ENCODE results near the gene TXLNG. TPM values are rescaled to one million over a fixed set of nuclear protein-coding genes. Genes with fewer than 3 reads are reported as not detected.

TXLNG gene
- total and polyA plus RNA-seq, 2 of the 4 experiments (the other 2 are of a cell fraction): 7.0 to 9.7 TPM

DNA sequence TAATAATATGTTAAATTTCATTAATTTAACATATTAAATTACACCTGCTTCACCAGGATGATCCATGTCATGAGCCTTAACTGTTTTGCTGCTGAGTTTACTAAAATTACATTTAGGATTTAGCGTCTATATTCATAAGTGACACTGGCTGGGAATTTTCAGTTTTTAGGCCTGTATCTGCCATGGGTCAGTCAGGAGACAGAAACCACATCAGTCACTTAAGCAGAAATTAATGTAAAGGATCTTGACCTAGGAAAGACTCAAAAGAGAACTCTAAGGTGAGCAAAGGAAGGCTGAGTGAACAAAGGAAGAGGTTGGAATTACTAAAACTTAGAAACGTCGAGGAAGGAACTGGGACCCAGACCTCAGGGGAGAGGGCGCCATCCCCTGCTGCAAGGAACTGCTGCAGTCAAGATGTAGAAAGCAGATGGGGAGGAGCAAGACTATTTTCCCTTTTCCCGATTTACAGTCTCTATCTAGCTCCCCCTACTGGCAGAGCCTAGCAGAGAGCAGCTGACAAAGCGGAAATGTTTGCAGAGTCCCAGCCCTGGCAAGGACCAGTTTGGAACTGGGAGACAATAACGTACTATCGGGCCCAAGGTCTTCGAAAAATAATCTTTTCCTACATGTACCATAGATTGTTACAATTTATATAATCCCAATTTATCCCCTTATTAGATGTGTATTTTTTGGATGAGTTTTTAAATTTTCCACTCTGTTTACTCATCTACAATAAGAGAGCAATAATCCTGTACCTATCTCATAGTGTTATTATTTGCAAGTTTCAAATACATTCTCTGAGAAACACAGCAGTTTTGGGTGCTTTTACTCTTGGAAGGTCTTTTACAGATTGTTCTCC is 106.5 kb downstream of the TXLNG start:
- H2AFZ ChIP-seq (replicated peaks; ENCODE audit: low read length, poor library complexity): peak overlapping the region; percentile 37
- TF ChIP-seq, protein P1, sequence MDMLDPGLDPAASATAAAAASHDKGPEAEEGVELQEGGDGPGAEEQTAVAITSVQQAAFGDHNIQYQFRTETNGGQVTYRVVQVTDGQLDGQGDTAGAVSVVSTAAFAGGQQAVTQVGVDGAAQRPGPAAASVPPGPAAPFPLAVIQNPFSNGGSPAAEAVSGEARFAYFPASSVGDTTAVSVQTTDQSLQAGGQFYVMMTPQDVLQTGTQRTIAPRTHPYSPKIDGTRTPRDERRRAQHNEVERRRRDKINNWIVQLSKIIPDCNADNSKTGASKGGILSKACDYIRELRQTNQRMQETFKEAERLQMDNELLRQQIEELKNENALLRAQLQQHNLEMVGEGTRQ (IDR thresholded peaks at IDR 0.05; ENCODE audit: low read depth, low read length): no peak
- TF ChIP-seq RAD21 (IDR thresholded peaks at IDR 0.05; ENCODE audit: low read length) (peak; percentile 57), FOS (IDR thresholded peaks at IDR 0.05; ENCODE audit: low read depth, low read length) (no peak), BHLHE40 (IDR thresholded peaks at IDR 0.05; ENCODE audit: low read depth, low read length) (no peak), MAFK (IDR thresholded peaks at IDR 0.05; ENCODE audit: low read depth, low read length) (peak; percentile 60), SMC3 (IDR thresholded peaks at IDR 0.05; ENCODE audit: low read depth, low read length) (peak; percentile 44), RFX5 (IDR thresholded peaks at IDR 0.05; ENCODE audit: low read depth, low read length) (no peak), CEBPB (IDR thresholded peaks at IDR 0.05; ENCODE audit: low read depth, low read length) (no peak), CHD1 (IDR thresholded peaks at IDR 0.05; ENCODE audit: low read depth, low read length) (no peak), NFE2L2 (IDR thresholded peaks at IDR 0.05; ENCODE audit: low read depth, low read length) (no peak), MAZ (IDR thresholded peaks at IDR 0.05; ENCODE audit: borderline replicate concordance, low read depth, low read length) (no peak), MXI1 (IDR thresholded peaks at IDR 0.05; ENCODE audit: borderline replicate concordance, low read depth, low read length) (no peak), POLR2A (IDR thresholded peaks at IDR 0.05; ENCODE audit: low read depth, low read length) (no peak)
- TF ChIP-seq, protein P2, sequence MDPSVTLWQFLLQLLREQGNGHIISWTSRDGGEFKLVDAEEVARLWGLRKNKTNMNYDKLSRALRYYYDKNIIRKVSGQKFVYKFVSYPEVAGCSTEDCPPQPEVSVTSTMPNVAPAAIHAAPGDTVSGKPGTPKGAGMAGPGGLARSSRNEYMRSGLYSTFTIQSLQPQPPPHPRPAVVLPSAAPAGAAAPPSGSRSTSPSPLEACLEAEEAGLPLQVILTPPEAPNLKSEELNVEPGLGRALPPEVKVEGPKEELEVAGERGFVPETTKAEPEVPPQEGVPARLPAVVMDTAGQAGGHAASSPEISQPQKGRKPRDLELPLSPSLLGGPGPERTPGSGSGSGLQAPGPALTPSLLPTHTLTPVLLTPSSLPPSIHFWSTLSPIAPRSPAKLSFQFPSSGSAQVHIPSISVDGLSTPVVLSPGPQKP (IDR thresholded peaks at IDR 0.05; ENCODE audit: borderline replicate concordance, low read depth, low read length): no peak
- TF ChIP-seq, protein P3, sequence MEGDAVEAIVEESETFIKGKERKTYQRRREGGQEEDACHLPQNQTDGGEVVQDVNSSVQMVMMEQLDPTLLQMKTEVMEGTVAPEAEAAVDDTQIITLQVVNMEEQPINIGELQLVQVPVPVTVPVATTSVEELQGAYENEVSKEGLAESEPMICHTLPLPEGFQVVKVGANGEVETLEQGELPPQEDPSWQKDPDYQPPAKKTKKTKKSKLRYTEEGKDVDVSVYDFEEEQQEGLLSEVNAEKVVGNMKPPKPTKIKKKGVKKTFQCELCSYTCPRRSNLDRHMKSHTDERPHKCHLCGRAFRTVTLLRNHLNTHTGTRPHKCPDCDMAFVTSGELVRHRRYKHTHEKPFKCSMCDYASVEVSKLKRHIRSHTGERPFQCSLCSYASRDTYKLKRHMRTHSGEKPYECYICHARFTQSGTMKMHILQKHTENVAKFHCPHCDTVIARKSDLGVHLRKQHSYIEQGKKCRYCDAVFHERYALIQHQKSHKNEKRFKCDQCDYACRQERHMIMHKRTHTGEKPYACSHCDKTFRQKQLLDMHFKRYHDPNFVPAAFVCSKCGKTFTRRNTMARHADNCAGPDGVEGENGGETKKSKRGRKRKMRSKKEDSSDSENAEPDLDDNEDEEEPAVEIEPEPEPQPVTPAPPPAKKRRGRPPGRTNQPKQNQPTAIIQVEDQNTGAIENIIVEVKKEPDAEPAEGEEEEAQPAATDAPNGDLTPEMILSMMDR (conservative IDR thresholded peaks at IDR 0.05; ENCODE audit: low read depth, low read length): peak; percentile 82

More for the DNA sequence above, 106.5 kb downstream of the TXLNG start:
- Histone ChIP-seq H3K9ac (ENCODE audit: low read depth, low read length) (no peak overlapping the region), H4K20me1 (ENCODE audit: insufficient read depth, low read length) (no peaks in the 10 kb centered on the region), H3K14ac (replicated peaks; ENCODE audit: low read depth, low read length) (no peak overlapping the region), H2BK5ac (ENCODE audit: low read depth, low read length, poor library complexity, severe bottlenecking) (no peak overlapping the region), H3K56ac (ENCODE audit: extremely low read depth, insufficient read depth, low read length) (no peak overlapping the region), H3K18ac (ENCODE audit: low read depth, low read length) (no peak overlapping the region), H3K36me3 (ENCODE audit: control insufficient read depth, insufficient read depth, low read length) (no peaks in the 10 kb centered on the region), H3K27me3 (ENCODE audit: control insufficient read depth, insufficient read depth, low read length) (peaks cover 22% of the 10 kb centered on the region), H3K9me3 (ENCODE audit: control insufficient read depth, insufficient read depth, low read length) (no peaks in the 10 kb centered on the region), H4K8ac (ENCODE audit: low read depth in 2 of 2, low read length in 2 of 2) (no peak overlapping the region), H3K4me1 (ENCODE audit: control insufficient read depth, insufficient read depth, low read length) (no peaks in the 10 kb centered on the region), H2BK15ac (ENCODE audit: low read depth, low read length) (no peak overlapping the region), H2BK120ac (ENCODE audit: low read depth, low read length) (no peak overlapping the region), H3K9me1 (ENCODE audit: insufficient read depth, low read length) (no peaks in the 10 kb centered on the region), H4K91ac (ENCODE audit: insufficient read depth, low read depth, low read length) (no peak overlapping the region), H3K79me1 (ENCODE audit: low read depth in 1 of 2, low read length in 2 of 2) (no peaks in the 10 kb centered on the region), H3K27ac (ENCODE audit: insufficient read depth, low read length) (no peak overlapping the region), H2AK9ac (replicated peaks; ENCODE audit: low read depth, low read length, poor library complexity) (no peak overlapping the region), H3K4me2 (ENCODE audit: low read depth, low read length) (no peak overlapping the region), H3K4ac (ENCODE audit: low read depth, low read length) (no peak overlapping the region), H4K5ac (ENCODE audit: low read depth, low read length) (no peak overlapping the region), H2BK20ac (ENCODE audit: low read depth, low read length) (no peak overlapping the region), H2AK5ac (ENCODE audit: low read depth, low read length) (no peak overlapping the region), H3K23ac (ENCODE audit: low read depth, low read length) (no peak overlapping the region), H3K4me3 (ENCODE audit: insufficient read depth, low read depth, low read length) (no peak overlapping the region)
- intact Hi-C loops (cut with micrococcal nuclease) (loop anchor here (1.0 kb wide), 1 partner anchor 66 kb away; no protein-coding TSS in a partner anchor), dilution Hi-C loops (cut with HindIII; ENCODE audit: low sequenced_read_pairs, unreplicated experiment) (no loop called here), in situ Hi-C loops (cut with MboI; ENCODE audit: low sequenced_read_pairs) (no loop called here)
- no CpG with 5 or more reads among the region's 9 CpGs for WGBS, 2 experiments (ENCODE audit: extremely low coverage in 2 of 2, insufficient read length in 1 of 2)
- ChIA-PET CTCF (interaction anchor here (0.5 to 1.7 kb wide), 11 partner anchors 11 to 189 kb away, joined by 3 to 25 read pairs (median 4); no protein-coding TSS in a partner anchor), POLR2A (ENCODE audit: unreplicated experiment) (no interaction called here)
- peak; percentile 82 for DNase-seq
- no TSS peak for BruUV-seq (replicated peaks)
- ATAC-seq (ENCODE audit: low read depth): peak; percentile 100

Measured in IMR-90 (cell line).